ENCODE data around the gene LUZP2.

The LUZP2 gene

DNA sequence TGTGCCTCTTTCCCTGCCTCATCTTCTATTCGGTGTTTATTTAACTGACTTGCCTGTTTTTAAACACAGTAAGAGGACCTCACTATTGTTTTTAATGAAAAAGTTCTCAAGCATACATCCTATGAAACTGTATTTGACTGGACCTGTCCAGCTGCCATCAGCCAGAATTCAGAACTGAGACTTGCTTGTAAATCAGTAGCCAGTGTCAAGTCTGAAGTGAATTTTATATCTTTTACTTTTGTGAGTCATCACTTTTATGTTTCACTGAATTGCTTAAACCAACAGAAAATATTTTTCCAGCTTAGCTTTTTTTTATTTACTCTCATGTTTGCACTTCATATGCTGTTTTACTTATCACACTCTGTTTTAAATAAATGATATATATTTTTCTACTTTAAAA, 88.3 kb downstream of the LUZP2 start:
- TF ChIP-seq, protein P1, sequence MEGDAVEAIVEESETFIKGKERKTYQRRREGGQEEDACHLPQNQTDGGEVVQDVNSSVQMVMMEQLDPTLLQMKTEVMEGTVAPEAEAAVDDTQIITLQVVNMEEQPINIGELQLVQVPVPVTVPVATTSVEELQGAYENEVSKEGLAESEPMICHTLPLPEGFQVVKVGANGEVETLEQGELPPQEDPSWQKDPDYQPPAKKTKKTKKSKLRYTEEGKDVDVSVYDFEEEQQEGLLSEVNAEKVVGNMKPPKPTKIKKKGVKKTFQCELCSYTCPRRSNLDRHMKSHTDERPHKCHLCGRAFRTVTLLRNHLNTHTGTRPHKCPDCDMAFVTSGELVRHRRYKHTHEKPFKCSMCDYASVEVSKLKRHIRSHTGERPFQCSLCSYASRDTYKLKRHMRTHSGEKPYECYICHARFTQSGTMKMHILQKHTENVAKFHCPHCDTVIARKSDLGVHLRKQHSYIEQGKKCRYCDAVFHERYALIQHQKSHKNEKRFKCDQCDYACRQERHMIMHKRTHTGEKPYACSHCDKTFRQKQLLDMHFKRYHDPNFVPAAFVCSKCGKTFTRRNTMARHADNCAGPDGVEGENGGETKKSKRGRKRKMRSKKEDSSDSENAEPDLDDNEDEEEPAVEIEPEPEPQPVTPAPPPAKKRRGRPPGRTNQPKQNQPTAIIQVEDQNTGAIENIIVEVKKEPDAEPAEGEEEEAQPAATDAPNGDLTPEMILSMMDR (IDR thresholded peaks at IDR 0.05; ENCODE audit: low read length) = no peak
- no peak for TF ChIP-seq EZH2 (IDR thresholded peaks at IDR 0.05; ENCODE audit: borderline replicate concordance, low read length)
- peaks cover 9% of the 10 kb centered on the region for H3K4me1 ChIP-seq (ENCODE audit: insufficient read depth, low read length, severe bottlenecking)
- no peaks in the 10 kb centered on the region for H3F3A ChIP-seq (ENCODE audit: insufficient read depth, low read length)
- no peaks in the 10 kb centered on the region for H3K9me3 ChIP-seq (ENCODE audit: low read length)
- H3K27ac ChIP-seq (ENCODE audit: low read depth, low read length, poor library complexity, severe bottlenecking) = no peak overlapping the region
- no peaks in the 10 kb centered on the region for H4K20me1 ChIP-seq (ENCODE audit: insufficient read depth, low read length)
- no peaks in the 10 kb centered on the region for H3K9me2 ChIP-seq (ENCODE audit: low read depth, low read length)
- no peak overlapping the region for H3K4me3 ChIP-seq (ENCODE audit: low read depth, low read length, poor library complexity, severe bottlenecking)
- no peak overlapping the region for H3K9ac ChIP-seq (ENCODE audit: low read length)
- H2AFZ ChIP-seq (ENCODE audit: low read length) = no peak overlapping the region
- H3K27me3 ChIP-seq (ENCODE audit: insufficient read depth, low read length) = no peaks in the 10 kb centered on the region
- no peak overlapping the region for H3K4me2 ChIP-seq (ENCODE audit: low read length)
- H3K79me2 ChIP-seq (ENCODE audit: insufficient read depth, low read length) = no peaks in the 10 kb centered on the region
- no peaks in the 10 kb centered on the region for H3K36me3 ChIP-seq (ENCODE audit: insufficient read depth, low read length)

DNA sequence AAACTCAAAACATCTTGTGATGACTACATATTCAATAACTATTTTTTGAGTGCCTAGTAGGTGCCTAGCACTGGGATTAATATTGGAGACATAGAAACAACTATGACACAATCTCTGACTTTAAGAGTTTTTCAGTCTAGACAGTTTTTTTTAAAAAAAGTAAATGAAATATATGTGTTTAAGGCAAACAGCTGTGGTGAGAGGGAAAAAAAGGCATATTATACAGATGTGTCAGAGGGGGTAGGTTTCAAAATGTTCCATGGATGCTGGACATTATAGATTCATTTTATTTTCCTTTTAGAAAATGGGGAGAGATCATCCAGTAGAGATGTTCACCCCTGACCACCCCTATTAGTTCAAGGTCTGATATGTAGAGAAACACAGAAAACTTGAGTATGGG, 90.8 kb downstream of the LUZP2 start:
- Histone ChIP-seq H3F3A (ENCODE audit: insufficient read depth, low read length) (no peaks in the 10 kb centered on the region), H3K4me2 (ENCODE audit: low read length) (no peak overlapping the region), H3K79me2 (ENCODE audit: insufficient read depth, low read length) (no peaks in the 10 kb centered on the region), H4K20me1 (ENCODE audit: insufficient read depth, low read length) (no peaks in the 10 kb centered on the region), H3K9ac (ENCODE audit: low read length) (no peak overlapping the region), H3K9me3 (ENCODE audit: low read length) (no peaks in the 10 kb centered on the region), H2AFZ (ENCODE audit: low read length) (no peak overlapping the region), H3K4me1 (ENCODE audit: insufficient read depth, low read length, severe bottlenecking) (peaks cover 9% of the 10 kb centered on the region), H3K36me3 (ENCODE audit: insufficient read depth, low read length) (no peaks in the 10 kb centered on the region), H3K9me2 (ENCODE audit: low read depth, low read length) (no peaks in the 10 kb centered on the region), H3K27me3 (ENCODE audit: insufficient read depth, low read length) (no peaks in the 10 kb centered on the region), H3K4me3 (ENCODE audit: low read depth, low read length, poor library complexity, severe bottlenecking) (no peak overlapping the region), H3K27ac (ENCODE audit: low read depth, low read length, poor library complexity, severe bottlenecking) (no peak overlapping the region)
- no peak for TF ChIP-seq EZH2 (IDR thresholded peaks at IDR 0.05; ENCODE audit: borderline replicate concordance, low read length)
- TF ChIP-seq, protein P1 (IDR thresholded peaks at IDR 0.05; ENCODE audit: low read length) = no peak

DNA sequence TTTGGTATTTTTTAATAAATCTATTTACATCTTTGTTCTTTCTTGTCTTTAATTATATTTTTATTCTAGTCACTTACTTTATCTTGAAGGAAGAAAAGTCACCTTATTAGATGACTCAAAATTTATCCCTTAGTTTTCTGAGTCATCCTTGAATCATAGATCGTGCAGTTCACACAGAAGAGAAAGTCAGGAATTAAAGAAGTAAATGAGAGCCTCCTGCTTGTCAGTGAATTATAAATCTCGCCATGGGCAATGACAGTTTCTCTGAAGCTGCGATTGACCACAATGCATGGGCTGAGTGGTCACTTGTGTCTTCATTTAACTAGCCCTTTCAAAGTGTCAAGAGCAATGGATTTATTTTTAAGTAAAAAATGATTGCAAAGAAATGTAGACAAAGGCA, 91.2 kb downstream of the LUZP2 start:
- Histone ChIP-seq H3K36me3 (ENCODE audit: insufficient read depth, low read length) (no peaks in the 10 kb centered on the region), H3K27ac (ENCODE audit: low read depth, low read length, poor library complexity, severe bottlenecking) (no peak overlapping the region), H3K27me3 (ENCODE audit: insufficient read depth, low read length) (no peaks in the 10 kb centered on the region), H3K4me3 (ENCODE audit: low read depth, low read length, poor library complexity, severe bottlenecking) (no peak overlapping the region), H3K9me3 (ENCODE audit: low read length) (no peaks in the 10 kb centered on the region), H3K79me2 (ENCODE audit: insufficient read depth, low read length) (no peaks in the 10 kb centered on the region), H3K4me2 (ENCODE audit: low read length) (no peak overlapping the region), H2AFZ (ENCODE audit: low read length) (no peak overlapping the region), H3K4me1 (ENCODE audit: insufficient read depth, low read length, severe bottlenecking) (peaks cover 9% of the 10 kb centered on the region), H3K9ac (ENCODE audit: low read length) (no peak overlapping the region), H3K9me2 (ENCODE audit: low read depth, low read length) (no peaks in the 10 kb centered on the region), H3F3A (ENCODE audit: insufficient read depth, low read length) (no peaks in the 10 kb centered on the region), H4K20me1 (ENCODE audit: insufficient read depth, low read length) (no peaks in the 10 kb centered on the region)
- no peak for TF ChIP-seq EZH2 (IDR thresholded peaks at IDR 0.05; ENCODE audit: borderline replicate concordance, low read length)
- TF ChIP-seq, protein P1 (IDR thresholded peaks at IDR 0.05; ENCODE audit: low read length) = no peak
